Measurements from ENCODE around the gene MPC1L. TPM values are rescaled to one million over a fixed set of nuclear protein-coding genes. Genes with fewer than 3 reads are reported as not detected.

Gene MPC1L
- total RNA-seq, result not detected in 2 replicates

GRCh38 chrX:40623139-40623536 lies at the start of gene MPC1L:
Gene MPC1L, plus strand, starts transcription at chrX:40623428. Its CDS starts 138 bp downstream, at chrX:40623566.

GRCh38 chrX:40580537-40581335 lies 42.5 kb upstream of the MPC1L start, which contains the start of gene ATP6AP2:
Gene ATP6AP2, plus strand, starts transcription at chrX:40580970. Its CDS starts 96 bp downstream, at chrX:40581066.

GRCh38 chrX:40647307-40648197 lies 24.3 kb downstream of the MPC1L start, which contains the start of gene CXorf38:
Gene CXorf38, minus strand, starts transcription at chrX:40647561. Its CDS starts 41 bp downstream, at chrX:40647520.

Other genes with a start within 250 kb of the MPC1L start
- gene ATP6AP2, start 42.5 kb upstream of the MPC1L start, total RNA-seq, result 60.8 and 82.5 TPM in 2 replicates
- 11.2 and 14.7 TPM in 2 replicates for gene CXorf38, start 24.1 kb downstream of the MPC1L start, total RNA-seq
- 15.7 and 17.9 TPM in 2 replicates for gene MED14, start 112.1 kb downstream of the MPC1L start, total RNA-seq